GM12872 (cell line): Measurements from ENCODE around the gene KRT7.

Experiments used
- CTCF ChIP-seq: IDR thresholded peaks from 3 replicates; pipeline ENCODE4 v1.5.1; 2011; ENCODE audit warnings: low read depth, mild to moderate bottlenecking, low read length, moderate library complexity; ENCODE audit not compliant: insufficient read depth

Gene KRT7

DNA sequence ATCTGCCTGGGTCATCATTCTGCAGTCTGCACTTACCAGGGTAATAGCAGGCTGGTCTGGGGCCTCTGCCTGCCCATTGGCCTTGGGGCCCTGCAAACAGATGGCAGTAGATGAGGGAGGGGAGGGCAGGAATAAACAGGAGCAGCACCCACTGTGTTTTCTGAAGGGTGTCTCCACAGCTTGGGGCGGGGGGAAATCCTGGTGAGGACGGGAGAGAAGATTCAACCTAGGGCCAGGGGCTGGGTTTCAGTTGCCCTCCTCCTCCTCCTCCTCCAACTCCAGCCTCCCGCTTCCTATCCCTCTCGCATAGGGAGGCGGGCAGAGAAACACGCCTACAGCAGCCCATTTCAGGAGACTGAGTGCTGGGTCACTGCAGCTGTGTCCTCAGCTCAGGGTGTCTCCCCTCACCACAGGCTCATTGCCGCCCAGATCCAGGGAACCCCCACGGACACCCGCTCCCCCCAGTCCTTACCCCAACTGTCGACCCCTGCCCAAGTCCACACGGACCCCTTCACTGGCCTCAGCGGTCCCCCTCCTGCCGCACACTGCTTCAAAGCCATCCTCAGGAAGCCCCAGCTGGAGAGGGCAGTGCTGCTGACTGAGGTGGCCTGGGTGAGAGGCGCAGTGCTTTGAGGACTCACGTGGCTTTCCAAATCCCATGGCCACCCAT lies 32.1 kb upstream of the KRT7 start:
- TF ChIP-seq CTCF, result no peak

DNA sequence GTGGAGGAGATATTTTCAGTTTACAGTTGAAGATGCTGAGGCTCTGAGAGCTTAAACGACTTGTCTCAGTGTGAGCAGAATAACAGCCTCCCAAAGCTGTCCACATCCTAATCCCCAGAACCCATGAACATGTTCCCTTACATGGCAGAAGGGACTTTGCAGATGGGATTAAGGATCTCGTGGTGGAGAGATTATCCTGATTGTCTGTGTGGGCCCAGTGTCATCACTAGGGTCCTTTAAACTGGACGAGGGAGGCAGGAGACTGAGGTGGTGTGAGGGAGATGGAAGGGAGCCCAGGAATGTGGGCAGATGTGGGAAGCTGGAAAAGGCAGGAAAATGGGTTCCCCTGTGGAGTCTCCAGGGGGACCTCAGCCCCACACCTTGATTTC lies 31.6 kb upstream of the KRT7 start:
- TF ChIP-seq CTCF, result no peak

DNA sequence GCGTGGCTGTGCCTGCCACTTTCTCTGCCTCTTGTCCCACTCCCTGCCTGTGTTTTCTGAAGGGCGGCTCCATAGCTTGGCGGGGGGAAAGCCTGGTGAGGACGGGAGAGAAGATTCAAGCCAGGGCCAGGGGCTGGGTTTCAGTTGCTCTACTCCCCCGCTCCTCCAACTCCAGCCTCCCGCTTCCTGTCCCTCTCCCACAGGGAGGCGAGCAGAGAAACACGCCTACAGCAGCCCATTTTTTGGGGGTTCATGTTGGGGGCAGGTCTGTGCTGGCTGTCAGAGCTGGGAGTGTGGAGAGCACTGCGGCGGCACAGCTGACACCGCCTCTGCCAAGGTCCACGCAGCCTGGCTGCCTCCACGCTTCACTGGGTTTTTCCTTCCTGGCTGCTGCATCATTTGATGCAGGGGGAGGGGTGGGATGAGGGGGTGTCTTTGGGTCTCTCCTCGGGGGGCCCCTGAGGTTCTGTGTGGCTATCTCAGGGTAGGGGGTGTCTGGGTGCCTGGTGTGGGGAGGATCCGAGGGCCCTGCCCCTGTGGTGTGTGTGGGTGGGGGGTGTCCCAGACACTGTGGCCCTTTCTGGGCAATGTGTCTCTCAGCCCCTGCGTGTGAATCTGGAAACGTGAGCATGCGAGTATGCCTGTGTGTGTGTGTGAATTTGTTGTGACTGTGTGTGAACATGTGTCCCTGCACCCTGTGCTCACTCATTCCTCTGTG lies 30.5 kb upstream of the KRT7 start:
- TF ChIP-seq CTCF, result no peak

- TF ChIP-seq CTCF, result no peak
Measured at GRCh38 chr12:52203079-52203921, 29.7 kb upstream of the KRT7 start.

- no peak for TF ChIP-seq CTCF
Measured at GRCh38 chr12:52204095-52204930, 28.7 kb upstream of the KRT7 start.

DNA sequence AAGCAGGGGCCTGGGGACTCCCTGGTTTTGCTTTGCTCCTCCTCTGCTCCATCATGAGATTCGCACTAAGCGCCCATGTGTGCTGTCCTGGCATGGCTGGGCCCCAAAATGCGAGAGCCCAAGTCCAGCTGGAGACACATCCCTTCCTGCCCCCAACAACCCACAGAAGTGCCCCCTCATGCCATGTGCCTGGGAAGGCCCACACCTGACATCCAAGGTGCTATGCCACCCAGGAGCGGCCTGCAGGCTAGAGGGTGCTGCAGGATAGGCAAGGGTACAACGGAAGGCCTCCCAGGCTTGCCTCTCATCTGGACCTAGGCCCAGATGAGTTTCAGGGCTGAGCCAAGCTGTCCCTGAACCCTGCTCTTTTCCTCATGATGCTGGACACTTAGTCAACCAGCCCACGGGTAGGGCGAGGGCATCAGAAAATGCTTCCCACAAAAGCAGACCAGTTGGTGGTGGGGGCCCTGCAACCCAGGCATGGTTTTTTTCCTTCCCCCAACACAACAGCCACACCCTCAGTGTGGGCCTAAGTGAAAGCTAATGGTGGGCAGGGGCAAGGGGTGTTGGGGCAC lies 28.0 kb upstream of the KRT7 start:
- no peak for TF ChIP-seq CTCF
